Prostate gland (tissue), 2 donors: Measurements from ENCODE around the gene FAM118B. TPM values are rescaled to one million over a fixed set of nuclear protein-coding genes. Genes with fewer than 3 reads are reported as not detected.

ENCODE experiments used
- DNase-seq: peaks from one replicate; pipeline ENCODE4 v3.0.0-alpha.2; 2019; ENCODE audit warnings: low spot score
- H3K27ac ChIP-seq, 2 donors: fragments of 200-600 bp; sonication (generic); 2 replicates each; pipeline ENCODE4 v1.5.1; 2017 to 2019
- H3K27me3 ChIP-seq: fragments of 200-600 bp; sonication (generic); replicated peaks from 2 replicates; pipeline ENCODE4 v1.5.1; 2019; ENCODE audit not compliant: insufficient read depth
- H3K36me3 ChIP-seq, 2 donors: fragments of 200-600 bp; sonication (generic); 1 replicate in 1 of 2; 2 replicates in 1 of 2; pipeline versions ENCODE4 v1.5.1 to v1.8.1; 2017 to 2019
- H3K4me1 ChIP-seq: fragments of 200-600 bp; sonication (generic); replicated peaks from 2 replicates; pipeline ENCODE4 v1.5.1; 2019
- H3K4me3 ChIP-seq, 2 donors: fragments of 200-600 bp; sonication (generic); 2 replicates each; pipeline ENCODE4 v1.5.1; 2017 to 2019
- H3K9me3 ChIP-seq: fragments of 200-600 bp; sonication (generic); 2 replicates; pipeline ENCODE4 v1.5.1; 2017
- CTCF ChIP-seq, 4 experiments: fragments of 200-600 bp in 2 of 4; fragments of 450-650 bp in 2 of 4; sonication (generic) in 2 of 4; IDR thresholded peaks; 1 replicate in 3 of 4; 2 replicates in 1 of 4; pipeline ENCODE4 v1.5.1; 2016 to 2019; ENCODE audit warnings: antibody characterized with exemption in 4 of 4, mild to moderate bottlenecking in 2 of 4, moderate library complexity in 2 of 4
- POLR2A ChIP-seq: fragments of 450-650 bp; IDR thresholded peaks from one replicate; pipeline ENCODE4 v1.6.1; 2016; ENCODE audit warnings: antibody characterized with exemption, mild to moderate bottlenecking
- POLR2AphosphoS5 ChIP-seq: sonication (generic); formaldehyde crosslinking; IDR thresholded peaks from one replicate; pipeline ENCODE4 v1.6.1; 2017; ENCODE audit warnings: antibody characterized with exemption
- WGBS: methylation state at CpG from one replicate; pipeline ENCODE4 v1.1.5; 2018; 5-methylcytosine and 5-hydroxymethylcytosine counted together
- intact Hi-C: fragments of 100-400 bp; cut with DNase I; formaldehyde crosslinking; loops from one replicate; pipeline ENCODE4 v1.14.2; 2022
- total RNA-seq, 2 donors: library from RNA; depleted of rRNA; stranded (reverse); fragments of >200 nt; gene quantifications; one replicate each; pipeline ENCODE4 v1.1.0, GENCODE V29; 2016

The FAM118B gene
- total RNA-seq, 2 donors from 2014 or later: 18.9 to 21.7 TPM

DNA sequence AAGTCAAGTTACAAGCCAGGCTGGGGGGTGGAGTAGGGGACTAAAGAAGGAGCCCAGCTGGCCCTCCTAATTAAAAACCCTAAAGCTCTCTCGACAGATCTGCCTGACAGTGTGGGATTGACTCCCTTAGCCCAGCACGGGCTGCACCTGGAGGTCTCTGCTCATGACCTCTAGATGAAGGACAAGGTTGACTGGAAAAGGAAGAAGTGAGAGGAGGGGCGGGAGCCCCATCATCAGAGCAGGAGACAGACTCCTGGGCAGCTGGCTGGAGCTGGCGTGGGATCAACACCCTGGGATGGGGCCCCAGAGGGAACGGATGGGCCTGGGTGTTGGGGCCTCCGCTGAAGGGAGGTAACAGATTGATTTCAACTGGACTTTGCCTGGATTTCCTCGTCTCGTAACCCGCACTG, 46.3 kb upstream of the FAM118B start:
- Histone ChIP-seq H3K36me3 (no peaks in the 10 kb centered on the region), H3K4me3 (no peak overlapping the region), H3K27me3 (no peaks in the 10 kb centered on the region), H3K9me3 (no peaks in the 10 kb centered on the region), H3K27ac (no peak overlapping the region), H3K4me1 (no peaks in the 10 kb centered on the region)
- DNase-seq: no peak
- TF ChIP-seq CTCF (IDR thresholded peaks at IDR 0.05) (no peak), POLR2AphosphoS5 (no peak), POLR2A (no peak)
- WGBS: 80% methylated on average over 9 of the region's 9 CpGs
- intact Hi-C loops: no loop called here

DNA sequence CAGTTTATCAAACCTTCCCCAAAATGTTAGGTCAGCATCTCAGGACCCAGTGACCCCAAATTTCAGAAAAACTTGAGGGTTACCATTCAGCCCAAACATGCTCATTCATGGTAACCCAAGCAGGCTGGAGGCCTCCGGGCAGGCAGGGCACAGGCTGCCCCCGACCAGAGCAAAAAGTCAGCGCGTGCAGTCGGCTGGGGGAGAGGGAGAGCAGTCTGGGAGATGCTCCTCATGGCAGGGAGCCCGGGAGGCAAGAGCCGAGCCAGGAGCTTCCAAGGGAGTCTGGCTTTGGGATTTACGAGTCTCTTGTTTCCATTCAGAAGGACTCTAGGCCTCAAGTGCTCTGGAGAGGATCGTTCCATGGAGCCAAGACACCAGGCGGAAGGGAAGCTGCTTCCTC, 45.8 kb upstream of the FAM118B start:
- H3K4me3 ChIP-seq: no peak overlapping the region
- no peaks in the 10 kb centered on the region for H3K36me3 ChIP-seq
- no peak for TF ChIP-seq CTCF (IDR thresholded peaks at IDR 0.05)
- no peaks in the 10 kb centered on the region for H3K27me3 ChIP-seq
- intact Hi-C loops: no loop called here
- no peaks in the 10 kb centered on the region for H3K4me1 ChIP-seq
- H3K9me3 ChIP-seq: no peaks in the 10 kb centered on the region
- H3K27ac ChIP-seq: no peak overlapping the region
- WGBS: 53% methylated on average over 10 of the region's 10 CpGs
- no peak for DNase-seq

- no peaks in the 10 kb centered on the region for H3K27me3 ChIP-seq
- WGBS: 85% methylated on average over 3 of the region's 3 CpGs
These were observed 45.2 kb upstream of the FAM118B start for GRCh38 chr11:126166413-126166812.

DNA sequence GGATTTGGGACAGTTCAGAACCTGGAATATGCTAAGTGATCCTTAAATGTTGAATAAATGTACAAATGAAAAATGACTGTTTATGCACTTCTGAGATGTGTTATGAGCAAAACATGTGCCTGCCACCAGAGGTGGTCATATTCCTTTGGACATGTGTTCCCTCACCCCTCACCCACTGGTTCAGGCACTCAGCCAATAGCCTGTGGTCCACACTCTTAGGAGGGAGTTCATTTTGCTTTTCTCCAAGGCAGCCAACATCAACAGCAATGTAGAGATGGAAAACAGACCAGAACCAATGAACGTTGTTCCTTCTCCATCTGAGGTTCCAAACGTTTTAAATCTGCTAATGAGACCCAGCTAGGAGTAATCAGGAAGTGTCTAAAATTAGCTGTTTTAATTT, 44.1 kb upstream of the FAM118B start:
- no peak for DNase-seq
- 38% methylated on average over 2 of the region's 2 CpGs for WGBS
- intact Hi-C loops: no loop called here
- H3K27ac ChIP-seq: no peak overlapping the region
- no peaks in the 10 kb centered on the region for H3K4me1 ChIP-seq
- TF ChIP-seq POLR2AphosphoS5: no peak
- TF ChIP-seq POLR2A: no peak
- TF ChIP-seq CTCF (IDR thresholded peaks at IDR 0.05): no peak
- H3K36me3 ChIP-seq: no peaks in the 10 kb centered on the region
- H3K9me3 ChIP-seq: no peaks in the 10 kb centered on the region
- no peak overlapping the region for H3K4me3 ChIP-seq
- H3K27me3 ChIP-seq: no peaks in the 10 kb centered on the region

More at GRCh38 chr11:126166413-126166812, 45.2 kb upstream of the FAM118B start:
- DNase-seq: no peak
- intact Hi-C loops: no loop called here
- H3K36me3 ChIP-seq: no peaks in the 10 kb centered on the region
- no peaks in the 10 kb centered on the region for H3K4me1 ChIP-seq
- TF ChIP-seq POLR2A (no peak), POLR2AphosphoS5 (no peak), CTCF (IDR thresholded peaks at IDR 0.05) (no peak)
- H3K9me3 ChIP-seq: no peaks in the 10 kb centered on the region
- H3K27ac ChIP-seq: no peak overlapping the region
- H3K4me3 ChIP-seq: no peak overlapping the region

GRCh38 chr11:126169291-126169690, 42.3 kb upstream of the FAM118B start:
- Histone ChIP-seq H3K27ac (no peak overlapping the region), H3K9me3 (no peaks in the 10 kb centered on the region), H3K4me1 (no peaks in the 10 kb centered on the region), H3K36me3 (no peaks in the 10 kb centered on the region), H3K4me3 (no peak overlapping the region), H3K27me3 (no peaks in the 10 kb centered on the region)
- WGBS: 88% methylated on average over 3 of the region's 3 CpGs
- intact Hi-C loops: no loop called here
- no peak for TF ChIP-seq POLR2A
- DNase-seq: no peak
